HUES48 (cell line): ENCODE results near the gene LCLAT1.

Experiments used
- H3K27ac ChIP-seq: one replicate; pipeline ENCODE4 v1.7.0; 2013; ENCODE audit warnings: low read depth, low read length, inconsistent platforms
- H3K27me3 ChIP-seq: 2 replicates; pipeline ENCODE4 v1.6.1; 2013; ENCODE audit warnings: mild to moderate bottlenecking, low read length; ENCODE audit not compliant: control insufficient read depth, insufficient read depth
- H3K36me3 ChIP-seq: 2 replicates; pipeline ENCODE4 v1.6.1; 2013; ENCODE audit warnings: low read length; ENCODE audit not compliant: control insufficient read depth, insufficient read depth
- H3K4me1 ChIP-seq: 2 replicates; pipeline ENCODE4 v1.6.1; 2013; ENCODE audit warnings: mild to moderate bottlenecking, low read length; ENCODE audit not compliant: control insufficient read depth, insufficient read depth
- H3K4me3 ChIP-seq: 2 replicates; pipeline ENCODE4 v1.5.1; 2013; ENCODE audit warnings: mild to moderate bottlenecking, low read depth, low read length
- H3K9ac ChIP-seq: 2 replicates; pipeline ENCODE4 v1.6.1; 2013; ENCODE audit warnings: mild to moderate bottlenecking, low read depth, low read length, moderate library complexity
- H3K9me3 ChIP-seq: 2 replicates; pipeline ENCODE4 v1.6.1; 2013; ENCODE audit warnings: low read length; ENCODE audit not compliant: control insufficient read depth, insufficient read depth

The LCLAT1 gene

DNA sequence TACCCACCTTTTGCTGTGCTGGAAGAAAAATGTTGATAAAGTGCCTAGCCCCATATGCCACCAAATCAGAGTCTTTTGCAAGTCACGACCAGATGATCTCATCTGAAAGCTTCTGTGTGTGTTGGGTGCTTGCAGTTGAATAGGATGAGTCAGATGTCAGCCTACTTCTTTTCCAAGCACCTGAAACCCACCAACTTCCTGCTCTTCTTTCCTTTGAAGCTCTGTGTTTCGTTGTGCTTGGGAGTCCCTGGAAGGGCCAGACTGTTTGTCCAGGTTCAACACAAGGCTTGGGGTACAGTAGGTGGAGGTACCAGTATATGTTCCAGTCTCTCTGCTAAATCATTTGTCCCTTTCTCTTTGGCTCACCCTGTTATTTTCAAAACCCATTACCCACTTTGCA, 36.8 kb upstream of the LCLAT1 start:
- peaks cover 3% of the 10 kb centered on the region; the same call in 1 of the 2 replicates for H3K27me3 ChIP-seq
- H3K27ac ChIP-seq = peak overlapping the region; percentile 57
- no peak overlapping the region for H3K4me3 ChIP-seq
- H3K36me3 ChIP-seq = no peaks in the 10 kb centered on the region
- H3K4me1 ChIP-seq = peaks cover 9% of the 10 kb centered on the region; the same call in 1 of the 2 replicates
- H3K9me3 ChIP-seq = no peaks in the 10 kb centered on the region
- no peak overlapping the region for H3K9ac ChIP-seq

DNA sequence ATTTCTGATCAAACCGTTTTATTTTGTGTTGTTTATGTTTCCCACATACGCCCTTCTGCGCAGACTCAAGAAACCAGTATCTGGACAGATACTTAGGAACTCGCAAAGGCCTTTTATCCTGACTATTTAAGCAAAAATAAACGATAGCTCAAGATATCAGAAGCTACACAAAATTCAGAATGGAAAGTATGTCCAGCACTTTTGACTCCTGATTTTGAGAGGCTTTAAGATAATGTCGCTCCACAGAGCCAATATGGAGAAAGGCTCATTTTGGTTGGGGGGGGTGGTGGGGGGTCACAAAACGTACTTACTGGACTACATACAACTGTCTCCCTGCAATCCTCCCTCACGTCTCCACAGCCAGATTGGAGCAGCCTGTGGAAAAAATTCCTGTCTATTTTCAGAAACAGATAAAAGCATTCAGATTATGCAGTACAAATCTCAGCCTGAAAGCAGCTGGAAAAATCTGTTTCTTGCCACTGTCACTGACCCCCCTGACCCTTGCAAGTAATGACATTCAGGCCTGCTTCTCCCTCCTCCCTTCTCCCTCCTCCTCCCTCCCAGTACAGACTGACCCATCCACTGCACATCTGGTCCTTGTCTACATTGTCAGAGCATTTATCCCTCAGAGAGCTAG, 34.9 kb upstream of the LCLAT1 start:
- no peak overlapping the region for H3K9ac ChIP-seq
- H3K9me3 ChIP-seq = no peaks in the 10 kb centered on the region
- no peaks in the 10 kb centered on the region for H3K36me3 ChIP-seq
- H3K27me3 ChIP-seq = no peaks in the 10 kb centered on the region
- no peak overlapping the region for H3K4me3 ChIP-seq
- H3K4me1 ChIP-seq = 0 out of 2 replicates have a peak, but pooled peaks cover 6% of the 10 kb centered on the region
- no peak overlapping the region for H3K27ac ChIP-seq

DNA sequence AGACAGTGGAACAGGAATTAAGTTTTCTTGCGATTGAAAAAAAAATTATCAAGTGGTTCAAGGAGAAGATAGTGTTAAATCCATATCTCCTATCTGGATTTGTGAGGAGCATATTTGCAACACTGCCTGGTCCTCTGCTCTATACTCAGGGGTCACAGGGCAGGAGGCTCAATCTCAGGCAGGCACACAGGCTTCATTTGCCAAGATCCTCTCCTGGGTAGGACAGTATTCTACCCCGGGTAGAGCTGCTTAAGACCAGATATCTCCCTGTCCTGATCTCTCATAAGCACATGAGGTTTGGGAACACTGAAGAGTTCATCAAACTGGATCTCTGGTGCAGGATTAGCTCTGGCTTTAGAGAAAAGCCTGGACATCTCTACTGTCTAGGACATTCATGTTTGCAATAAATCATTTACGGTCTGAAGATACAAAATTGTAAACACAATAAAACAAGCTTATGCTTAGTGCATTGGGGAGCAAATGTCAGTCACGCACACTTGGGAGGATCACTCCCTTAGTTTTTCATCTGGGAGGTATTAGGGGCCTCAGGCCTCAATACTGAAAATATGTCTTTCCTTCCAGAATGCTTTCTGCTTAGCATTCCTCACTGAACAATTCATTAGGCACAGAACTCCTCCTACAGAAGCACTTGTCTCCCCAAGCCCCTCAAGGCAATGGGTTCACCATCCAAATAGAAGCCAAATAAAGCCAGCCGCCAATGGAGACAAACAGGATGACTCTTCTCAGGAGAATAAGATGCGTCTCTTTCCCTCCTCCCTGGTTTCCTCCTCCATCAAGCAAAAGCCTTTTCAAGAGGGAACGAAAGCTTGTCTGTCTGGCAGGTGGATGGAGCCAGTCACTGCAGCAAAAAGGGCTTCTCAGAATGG, 34.1 kb upstream of the LCLAT1 start:
- no peaks in the 10 kb centered on the region for H3K36me3 ChIP-seq
- H3K27ac ChIP-seq = no peak overlapping the region
- 0 out of 2 replicates have a peak, but pooled peaks cover 3% of the 10 kb centered on the region for H3K4me1 ChIP-seq
- H3K9me3 ChIP-seq = no peaks in the 10 kb centered on the region
- H3K9ac ChIP-seq = no peak overlapping the region
- H3K4me3 ChIP-seq = no peak overlapping the region
- no peaks in the 10 kb centered on the region for H3K27me3 ChIP-seq

DNA sequence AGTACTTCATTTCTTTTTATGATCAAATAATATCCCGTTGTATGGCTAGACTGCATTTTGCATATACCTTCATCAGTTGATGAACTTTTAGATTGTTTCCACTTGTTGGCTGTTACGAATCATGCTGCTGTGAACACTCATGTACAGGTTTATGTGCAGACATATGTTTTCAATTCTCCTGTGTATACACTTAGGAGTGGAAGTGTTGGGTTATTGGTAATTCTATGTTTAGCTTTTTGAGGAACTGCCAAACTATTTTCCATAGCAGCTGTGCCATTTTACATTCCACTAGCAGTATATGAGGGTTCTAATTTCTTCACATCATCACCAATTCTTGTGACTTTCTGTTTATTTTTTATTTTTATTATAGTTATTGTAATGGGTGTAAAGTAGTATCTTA, 32.1 kb upstream of the LCLAT1 start:
- Histone ChIP-seq H3K27ac (no peak overlapping the region), H3K9me3 (no peaks in the 10 kb centered on the region), H3K36me3 (no peaks in the 10 kb centered on the region), H3K4me3 (no peak overlapping the region), H3K4me1 (no peaks in the 10 kb centered on the region), H3K27me3 (no peaks in the 10 kb centered on the region), H3K9ac (no peak overlapping the region)

DNA sequence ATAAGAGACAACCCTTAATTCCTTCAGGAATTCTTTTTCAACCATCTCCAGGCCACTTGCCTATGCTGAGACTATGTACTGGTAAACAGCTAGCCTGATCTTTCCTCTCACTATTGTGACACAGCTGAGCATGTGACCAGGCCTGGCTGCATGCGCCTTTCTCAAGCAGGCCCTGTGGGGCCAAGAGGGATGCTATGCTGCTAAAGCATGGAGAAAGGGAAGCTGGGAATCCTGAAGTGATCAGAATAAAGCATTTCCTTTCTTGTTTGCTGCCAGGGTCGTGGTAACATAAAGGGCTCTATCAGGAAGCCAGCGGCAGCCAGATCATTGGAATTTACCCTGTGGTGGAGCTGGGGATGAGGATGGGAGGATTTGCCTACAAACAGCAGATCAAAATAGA, 29.8 kb upstream of the LCLAT1 start:
- Histone ChIP-seq H3K9me3 (no peaks in the 10 kb centered on the region), H3K4me1 (peaks cover 17% of the 10 kb centered on the region), H3K27ac (peak overlapping the region; percentile 10), H3K4me3 (no peak overlapping the region), H3K36me3 (no peaks in the 10 kb centered on the region), H3K9ac (no peak overlapping the region), H3K27me3 (no peaks in the 10 kb centered on the region)

DNA sequence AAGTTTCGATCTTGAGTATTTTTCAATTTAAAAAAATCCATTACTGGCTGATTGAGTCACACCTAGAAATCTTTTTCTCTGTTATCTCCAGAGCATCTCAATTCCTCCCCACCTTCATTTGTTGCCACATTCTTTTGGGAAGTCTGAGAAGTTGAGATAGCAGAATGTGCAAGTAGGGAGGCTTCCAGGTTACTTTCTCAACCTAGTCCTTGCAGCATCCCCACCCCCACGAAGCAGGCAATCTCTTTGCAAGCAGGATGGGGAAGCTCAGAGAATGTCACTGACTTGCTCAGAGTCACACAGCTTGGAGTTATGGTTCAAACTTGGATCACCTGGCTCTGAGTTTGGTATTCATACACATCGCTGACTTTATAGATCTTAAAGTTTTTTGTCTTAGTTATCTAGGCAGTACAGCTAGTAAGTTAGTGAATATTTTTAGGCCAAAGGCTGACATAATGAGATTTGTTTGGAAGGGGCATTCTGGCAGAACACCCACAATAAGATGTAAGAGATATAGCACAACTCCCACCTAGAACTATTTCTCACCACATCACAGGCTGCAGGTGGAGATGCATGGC, 25.9 kb upstream of the LCLAT1 start:
- H3K9ac ChIP-seq = no peak overlapping the region
- H3K36me3 ChIP-seq = no peaks in the 10 kb centered on the region
- no peak overlapping the region for H3K4me3 ChIP-seq
- H3K27ac ChIP-seq = no peak overlapping the region
- no peaks in the 10 kb centered on the region for H3K9me3 ChIP-seq
- H3K4me1 ChIP-seq = peaks cover 19% of the 10 kb centered on the region
- H3K27me3 ChIP-seq = no peaks in the 10 kb centered on the region

DNA sequence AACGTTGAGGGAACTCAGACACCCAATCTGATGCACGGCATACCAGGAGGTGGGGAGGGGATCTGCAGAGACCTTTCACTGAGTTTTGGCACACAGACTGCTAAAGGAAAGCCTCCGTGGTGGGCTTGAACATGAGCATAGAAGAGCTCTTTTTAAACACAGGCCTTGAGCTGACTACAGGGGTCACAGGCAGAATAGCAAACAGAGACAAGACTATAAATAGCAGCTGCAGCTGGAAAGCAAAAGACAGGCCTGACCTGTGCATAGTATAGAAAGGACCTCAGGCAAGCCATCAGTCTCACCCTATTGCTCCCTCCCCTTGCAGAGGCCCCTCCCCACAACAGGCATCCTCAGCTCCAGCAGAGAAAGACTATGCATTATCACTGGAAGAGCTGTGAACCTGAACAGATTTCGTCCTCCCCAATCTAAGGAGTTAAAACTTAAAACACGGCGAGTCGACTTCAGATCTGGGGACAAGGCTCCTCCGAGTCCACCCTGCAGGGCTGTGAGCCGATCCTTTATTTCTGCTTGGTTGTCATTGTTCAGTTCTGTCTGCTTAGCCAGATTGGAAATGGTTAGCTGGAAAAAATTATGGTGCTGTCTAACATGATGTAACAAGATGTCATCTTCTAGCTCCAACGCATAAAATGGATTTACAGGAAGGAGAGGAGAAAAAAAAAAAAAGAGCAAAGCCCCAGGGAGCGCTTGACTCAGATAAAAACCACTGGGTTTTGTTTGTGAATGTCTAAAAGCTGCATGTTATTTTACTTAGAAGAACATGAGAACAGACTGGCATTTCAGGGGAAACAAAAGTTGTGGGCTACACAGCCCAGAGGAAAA, 25.2 kb upstream of the LCLAT1 start:
- Histone ChIP-seq H3K4me1 (peaks cover 19% of the 10 kb centered on the region), H3K4me3 (no peak overlapping the region), H3K9ac (no peak overlapping the region), H3K27ac (no peak overlapping the region), H3K27me3 (no peaks in the 10 kb centered on the region), H3K36me3 (no peaks in the 10 kb centered on the region), H3K9me3 (no peaks in the 10 kb centered on the region)

DNA sequence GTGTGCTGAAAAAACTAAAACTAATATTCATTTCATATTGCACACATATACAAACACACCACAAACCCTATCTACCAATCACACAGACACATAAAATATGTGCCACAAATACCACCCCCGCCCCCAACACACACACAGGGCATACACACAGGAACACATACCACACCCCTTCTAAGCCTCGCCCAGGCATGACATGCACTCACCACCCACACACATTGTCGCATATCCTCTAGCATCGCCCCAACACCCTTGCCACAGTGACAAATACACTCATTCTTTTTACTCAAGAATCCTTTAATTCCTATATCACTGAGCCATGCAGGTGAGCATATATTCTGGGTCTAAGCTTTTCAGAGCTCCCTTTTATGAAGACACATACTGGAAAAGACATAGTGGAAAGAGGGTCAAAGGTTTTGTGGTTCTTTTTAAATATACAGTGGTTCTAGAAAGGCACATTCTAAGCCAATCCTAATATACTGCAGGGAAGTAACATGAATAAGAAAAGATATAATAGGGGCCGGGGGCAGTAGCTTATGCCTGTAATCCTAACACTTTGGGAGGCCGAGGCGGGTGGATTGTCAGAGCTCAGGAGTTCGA, 24.5 kb upstream of the LCLAT1 start:
- no peaks in the 10 kb centered on the region for H3K9me3 ChIP-seq
- no peak overlapping the region for H3K27ac ChIP-seq
- no peak overlapping the region for H3K9ac ChIP-seq
- H3K4me1 ChIP-seq = peaks cover 19% of the 10 kb centered on the region
- no peaks in the 10 kb centered on the region for H3K27me3 ChIP-seq
- no peaks in the 10 kb centered on the region for H3K36me3 ChIP-seq
- no peak overlapping the region for H3K4me3 ChIP-seq

DNA sequence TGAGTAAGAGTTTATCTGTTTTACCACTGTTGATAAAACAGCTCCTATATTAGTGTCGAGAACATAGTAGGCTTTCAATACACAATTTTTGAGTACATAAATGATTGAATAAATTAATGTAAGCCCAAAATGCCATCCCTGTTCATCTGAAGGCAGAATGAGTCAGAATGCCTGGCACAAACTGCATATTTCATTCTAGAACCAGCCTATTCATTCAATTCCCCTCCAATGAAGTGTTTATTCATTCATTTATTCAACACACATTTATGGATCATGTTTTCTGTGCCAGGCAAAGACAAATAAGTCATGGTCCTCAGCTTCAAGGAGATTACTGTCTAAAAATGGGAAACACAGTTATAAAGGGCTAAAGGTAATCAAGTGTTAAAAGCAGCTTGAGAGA, 22.8 kb upstream of the LCLAT1 start:
- H3K36me3 ChIP-seq = no peaks in the 10 kb centered on the region
- no peak overlapping the region for H3K27ac ChIP-seq
- H3K9me3 ChIP-seq = no peaks in the 10 kb centered on the region
- H3K9ac ChIP-seq = no peak overlapping the region
- no peak overlapping the region for H3K4me3 ChIP-seq
- H3K4me1 ChIP-seq = peaks cover 19% of the 10 kb centered on the region
- no peaks in the 10 kb centered on the region for H3K27me3 ChIP-seq

DNA sequence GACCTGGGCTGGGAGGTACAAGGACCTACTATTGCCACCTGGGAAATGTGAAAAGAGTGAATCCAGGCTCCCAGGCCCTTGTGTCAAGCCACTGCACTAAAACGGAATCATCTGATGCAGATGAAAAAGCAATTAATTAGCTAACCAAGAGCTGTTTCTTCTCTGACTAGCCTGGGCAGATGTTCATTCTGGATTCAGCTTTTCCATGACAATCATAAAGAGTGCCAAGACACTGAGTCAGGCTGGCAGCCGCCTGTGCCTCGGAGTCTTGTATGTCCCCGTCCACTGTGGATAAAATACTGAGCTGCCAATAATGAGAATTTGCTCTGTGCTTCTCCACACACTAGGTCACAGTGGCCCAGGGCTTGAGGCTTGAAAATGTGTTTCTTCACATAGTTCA, 21.7 kb upstream of the LCLAT1 start:
- H3K27ac ChIP-seq = no peak overlapping the region
- H3K4me1 ChIP-seq = peaks cover 19% of the 10 kb centered on the region
- no peak overlapping the region for H3K4me3 ChIP-seq
- H3K27me3 ChIP-seq = no peaks in the 10 kb centered on the region
- H3K36me3 ChIP-seq = no peaks in the 10 kb centered on the region
- no peaks in the 10 kb centered on the region for H3K9me3 ChIP-seq
- H3K9ac ChIP-seq = no peak overlapping the region
